Thyroid gland (tissue), 4 donors: ENCODE data around the gene OR6C6. TPM values are rescaled to one million over a fixed set of nuclear protein-coding genes. Genes with fewer than 3 reads are reported as not detected.

Source experiments
- DNase-seq, 2 donors: peaks; one replicate each; pipeline ENCODE4 v3.0.0-alpha.2; 2019
- H3K27ac ChIP-seq, 3 donors: fragments of 200-600 bp; sonication (generic); 1 replicate in 2 of 3; 2 replicates in 1 of 3; pipeline ENCODE4 v1.5.1; 2016 to 2019; ENCODE audit warnings: mild to moderate bottlenecking in 1 of 3, moderate library complexity in 1 of 3
- H3K27me3 ChIP-seq: fragments of 200-600 bp; sonication (generic); one replicate; pipeline ENCODE4 v1.5.1; 2019
- H3K36me3 ChIP-seq, 2 donors: fragments of 200-600 bp; sonication (generic); one replicate each; pipeline ENCODE4 v1.5.1; 2016 to 2019
- H3K4me1 ChIP-seq, 2 donors: fragments of 200-600 bp; sonication (generic); one replicate each; pipeline ENCODE4 v1.5.1; 2017 to 2019
- H3K4me3 ChIP-seq, 3 donors: fragments of 200-600 bp; sonication (generic); replicated peaks in 1 of 3; 1 replicate in 2 of 3; 2 replicates in 1 of 3; pipeline ENCODE4 v1.5.1; 2016; ENCODE audit warnings: mild to moderate bottlenecking in 1 of 3
- H3K9me3 ChIP-seq: fragments of 200-600 bp; sonication (generic); one replicate; pipeline ENCODE4 v1.5.1; 2017
- POLR2A ChIP-seq, 2 donors: fragments of 450-650 bp; IDR thresholded peaks; one replicate each; pipeline ENCODE4 v1.6.1; 2017; ENCODE audit warnings: antibody characterized with exemption in 2 of 2, mild to moderate bottlenecking in 2 of 2, moderate library complexity in 1 of 2
- WGBS, 2 donors: methylation state at CpG; one replicate each; pipeline ENCODE4 v1.1.5; 2017; 5-methylcytosine and 5-hydroxymethylcytosine counted together
- intact Hi-C: fragments of 100-400 bp; cut with DNase I; formaldehyde crosslinking; loops from one replicate; pipeline ENCODE4 v1.15.1; 2023
- total RNA-seq, 4 donors: library from RNA; depleted of rRNA; stranded (reverse); fragments of >200 nt; gene quantifications; one replicate each; pipeline ENCODE4 v1.2.3, GENCODE V29; 2016
- TF ChIP-seq, protein P1 (sequence below), 6 experiments: fragments of 200-600 bp in 3 of 6; fragments of 450-650 bp in 3 of 6; sonication (generic) in 3 of 6; IDR thresholded peaks; one replicate each; pipeline ENCODE4 v1.5.1; 2016 to 2019; ENCODE audit warnings: antibody characterized with exemption in 6 of 6, mild to moderate bottlenecking in 2 of 6, inconsistent platforms in 1 of 6, moderate library complexity in 1 of 6

The OR6C6 gene
- total RNA-seq, 4 donors from 2014 or later, result not detected

DNA sequence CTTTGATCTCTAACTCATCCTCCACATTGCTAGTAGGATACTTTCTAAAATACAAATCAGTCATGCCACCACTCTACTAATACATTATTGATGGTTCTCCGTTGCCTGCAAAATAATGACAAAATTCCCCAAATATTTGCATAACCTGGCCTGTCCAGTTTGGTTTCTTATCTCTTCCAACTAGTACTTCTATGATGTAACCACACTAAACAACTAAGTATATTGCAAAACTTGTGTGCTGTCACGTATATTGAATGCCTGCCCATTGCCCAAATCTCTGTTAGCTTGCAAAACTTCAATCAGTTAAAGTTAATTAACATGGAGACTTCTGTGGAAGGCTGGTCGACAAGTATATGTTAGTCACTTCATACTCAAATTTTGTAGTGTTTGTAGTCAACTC, 45.4 kb downstream of the OR6C6 start:
- 74% methylated on average over 3 of the region's 3 CpGs for WGBS, 2 donors
- no peaks in the 10 kb centered on the region for H3K36me3 ChIP-seq
- no peak overlapping the region for H3K27ac ChIP-seq
- no peaks in the 10 kb centered on the region for H3K9me3 ChIP-seq
- DNase-seq, result no peak
- intact Hi-C loops, result no loop called here
- no peak overlapping the region for H3K4me3 ChIP-seq
- no peak for TF ChIP-seq POLR2A (IDR thresholded peaks at IDR 0.05)
- TF ChIP-seq, protein P1, sequence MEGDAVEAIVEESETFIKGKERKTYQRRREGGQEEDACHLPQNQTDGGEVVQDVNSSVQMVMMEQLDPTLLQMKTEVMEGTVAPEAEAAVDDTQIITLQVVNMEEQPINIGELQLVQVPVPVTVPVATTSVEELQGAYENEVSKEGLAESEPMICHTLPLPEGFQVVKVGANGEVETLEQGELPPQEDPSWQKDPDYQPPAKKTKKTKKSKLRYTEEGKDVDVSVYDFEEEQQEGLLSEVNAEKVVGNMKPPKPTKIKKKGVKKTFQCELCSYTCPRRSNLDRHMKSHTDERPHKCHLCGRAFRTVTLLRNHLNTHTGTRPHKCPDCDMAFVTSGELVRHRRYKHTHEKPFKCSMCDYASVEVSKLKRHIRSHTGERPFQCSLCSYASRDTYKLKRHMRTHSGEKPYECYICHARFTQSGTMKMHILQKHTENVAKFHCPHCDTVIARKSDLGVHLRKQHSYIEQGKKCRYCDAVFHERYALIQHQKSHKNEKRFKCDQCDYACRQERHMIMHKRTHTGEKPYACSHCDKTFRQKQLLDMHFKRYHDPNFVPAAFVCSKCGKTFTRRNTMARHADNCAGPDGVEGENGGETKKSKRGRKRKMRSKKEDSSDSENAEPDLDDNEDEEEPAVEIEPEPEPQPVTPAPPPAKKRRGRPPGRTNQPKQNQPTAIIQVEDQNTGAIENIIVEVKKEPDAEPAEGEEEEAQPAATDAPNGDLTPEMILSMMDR (IDR thresholded peaks at IDR 0.05), result no peak
- H3K4me1 ChIP-seq, result no peaks in the 10 kb centered on the region
- no peaks in the 10 kb centered on the region for H3K27me3 ChIP-seq

DNA sequence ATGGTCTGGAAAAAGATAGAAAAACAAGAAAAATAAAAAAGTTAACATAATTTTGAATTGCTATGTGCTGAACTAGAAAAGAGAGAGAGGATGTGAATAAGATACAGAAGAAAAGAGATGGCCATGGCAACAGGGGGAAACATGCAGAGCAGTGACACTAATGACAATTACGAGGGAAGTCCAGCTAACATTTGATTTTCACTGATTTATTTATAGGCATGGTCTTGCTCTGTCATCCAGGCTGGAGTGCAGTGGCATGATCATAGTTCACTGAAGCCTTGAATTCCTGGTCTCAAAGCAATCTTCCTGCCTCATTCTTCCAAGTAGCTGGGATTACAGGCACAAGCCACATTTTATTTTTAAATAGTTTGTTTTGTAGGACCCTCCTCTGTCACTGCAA, 50.2 kb downstream of the OR6C6 start:
- TF ChIP-seq, protein P1 (IDR thresholded peaks at IDR 0.05), result no peak
- no peak for TF ChIP-seq POLR2A (IDR thresholded peaks at IDR 0.05)
- no peaks in the 10 kb centered on the region for H3K4me1 ChIP-seq
- H3K9me3 ChIP-seq, result no peaks in the 10 kb centered on the region
- H3K4me3 ChIP-seq, result no peak overlapping the region
- intact Hi-C loops, result no loop called here
- H3K36me3 ChIP-seq, result no peaks in the 10 kb centered on the region
- no peaks in the 10 kb centered on the region for H3K27me3 ChIP-seq
- 73 to 78% methylated on average over 1 of the region's 1 CpG for WGBS, 2 donors
- no peak overlapping the region for H3K27ac ChIP-seq
- no peak for DNase-seq

DNA sequence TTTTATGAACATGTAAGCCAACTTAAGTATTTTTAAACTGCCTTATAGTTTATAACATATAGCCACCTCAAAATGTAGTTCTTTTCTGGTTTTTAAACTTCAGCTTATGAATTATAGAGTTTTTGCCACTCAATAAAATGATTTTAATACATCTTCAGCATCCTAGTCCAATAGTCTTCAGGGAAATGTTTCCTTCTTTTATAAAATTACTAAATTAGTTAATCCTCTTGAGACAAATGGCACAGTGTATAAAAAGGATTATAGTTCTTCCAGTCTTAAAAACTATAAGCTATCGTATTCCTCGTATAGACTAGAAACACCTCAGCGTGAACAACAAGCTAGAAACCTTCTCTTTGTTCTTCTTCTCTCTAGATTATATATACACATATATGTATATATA, 52.1 kb downstream of the OR6C6 start, which contains the start of gene OR6C74:
Gene OR6C74, plus strand, starts transcription at position 301 of the 400 bp plus-strand sequence. CDS start 2,679 bp downstream, outside the sequence.
- WGBS, 2 donors, result 92 to 94% methylated on average over 3 of the region's 3 CpGs
- H3K9me3 ChIP-seq, result no peaks in the 10 kb centered on the region
- no peaks in the 10 kb centered on the region for H3K36me3 ChIP-seq
- no peak for TF ChIP-seq POLR2A (IDR thresholded peaks at IDR 0.05)
- TF ChIP-seq, protein P1 (IDR thresholded peaks at IDR 0.05), result no peak
- DNase-seq, result no peak
- H3K27me3 ChIP-seq, result no peaks in the 10 kb centered on the region
- H3K4me3 ChIP-seq, result no peak within 1 kb of the TSS
- no peaks in the 10 kb centered on the region for H3K4me1 ChIP-seq
- intact Hi-C loops, result no loop called here
- no peak within 1 kb of the TSS for H3K27ac ChIP-seq

Other genes starting within 250 kb of the OR6C6 start
- gene OR9K2, start 170.2 kb downstream of the OR6C6 start, total RNA-seq, result not detected
- not detected for gene OR10A7, start 75.5 kb downstream of the OR6C6 start, total RNA-seq
- not detected for gene OR6C74, start 52.0 kb downstream of the OR6C6 start, total RNA-seq
- not detected for gene OR6C1, start 17.8 kb upstream of the OR6C6 start, total RNA-seq
- gene OR6C3, start 34.2 kb upstream of the OR6C6 start, total RNA-seq, result not detected
- not detected for gene OR6C75, start 66.4 kb upstream of the OR6C6 start, total RNA-seq
- gene OR6C65, start 104.0 kb upstream of the OR6C6 start, total RNA-seq, result not detected
- gene OR6C76, start 129.7 kb upstream of the OR6C6 start, total RNA-seq, result not detected
- gene OR6C2, start 147.5 kb upstream of the OR6C6 start, total RNA-seq, result not detected
- gene OR6C70, start 173.6 kb upstream of the OR6C6 start, total RNA-seq, result not detected
- gene OR6C68, start 195.8 kb upstream of the OR6C6 start, total RNA-seq, result not detected